ENCODE data around the gene C22orf31. TPM values are rescaled to one million over a fixed set of nuclear protein-coding genes. Genes with fewer than 3 reads are reported as not detected.

C22orf31 gene
- polyA plus RNA-seq, 3 donors, result not detected

DNA sequence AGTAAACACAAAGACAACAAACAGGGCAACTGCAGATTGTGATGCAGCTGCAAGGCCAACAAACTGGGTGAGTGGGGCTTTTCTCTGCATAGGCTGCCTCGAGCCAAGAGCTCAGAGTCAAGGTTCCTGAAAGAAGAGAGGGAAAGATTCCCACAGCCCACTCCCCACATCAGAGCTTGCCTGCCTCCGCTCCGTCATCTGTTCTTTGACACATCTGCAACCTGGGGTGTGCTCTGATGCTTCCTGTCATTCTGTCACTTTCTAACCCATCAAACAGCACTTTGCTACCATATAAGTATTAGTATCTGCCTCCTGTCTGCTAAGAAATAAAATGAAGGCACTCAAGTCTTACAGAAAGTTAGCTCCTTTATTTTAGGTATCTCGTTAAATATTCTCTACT is 46.9 kb downstream of the C22orf31 start:
- Mint-ChIP-seq H3K27me3 (ENCODE audit: low read depth in 3 of 3) (peaks cover 0 to 22% (median 8%) of the 10 kb centered on the region in 3 donors), H3K4me3 (no peak overlapping the region), H3K36me3 (no peaks in the 10 kb centered on the region), H3K4me1 (no peaks in the 10 kb centered on the region), H3K9me3 (peaks cover 0 to 5% (median 0%) of the 10 kb centered on the region in 7 donors), H3K27ac (no peak overlapping the region)
- no peak for DNase-seq
- Histone ChIP-seq H3K4me2 (replicated peaks; ENCODE audit: extremely low read depth, low read length, poor library complexity, severe bottlenecking) (no peak overlapping the region), H3K9me3 (replicated peaks in 1 of 2; ENCODE audit: control insufficient read depth in 1 of 2, insufficient read depth in 1 of 2, low read length in 2 of 2) (no peaks in the 10 kb centered on the region), H3K9ac (ENCODE audit: insufficient read depth, low read length, poor library complexity, severe bottlenecking) (no peak overlapping the region), H3K27me3 (ENCODE audit: control insufficient read depth in 2 of 2, insufficient read depth in 2 of 2, low read length in 2 of 2) (no peaks in the 10 kb centered on the region), H3K79me2 (ENCODE audit: insufficient read depth, low read length) (no peaks in the 10 kb centered on the region), H2AFZ (ENCODE audit: insufficient read depth, low read depth, low read length, poor library complexity, severe bottlenecking) (no peak overlapping the region), H3K4me1 (ENCODE audit: control insufficient read depth in 1 of 2, insufficient read depth in 2 of 2, low read length in 2 of 2) (no peaks in the 10 kb centered on the region), H4K20me1 (ENCODE audit: insufficient read depth, low read length) (no peaks in the 10 kb centered on the region), H3K27ac (ENCODE audit: low read depth in 1 of 2, low read length in 2 of 2) (no peak overlapping the region), H3K4me3 (replicated peaks in 1 of 3; ENCODE audit: low read depth in 2 of 3, low read length in 3 of 3) (no peak overlapping the region), H3K36me3 (replicated peaks in 1 of 2; ENCODE audit: control insufficient read depth in 1 of 2, insufficient read depth in 2 of 2, low read length in 2 of 2) (no peaks in the 10 kb centered on the region)
- TF ChIP-seq CTCF (IDR thresholded peaks at IDR 0.05), result no peak
- intact Hi-C loops (cut with micrococcal nuclease), result no loop called here
- WGBS (ENCODE audit: insufficient coverage), result 100% methylated on average over 1 of the region's 4 CpGs

GRCh38 chr22:29014293-29014692 is 47.3 kb downstream of the C22orf31 start:
- H3K36me3 ChIP-seq (replicated peaks in 1 of 2; ENCODE audit: control insufficient read depth in 1 of 2, insufficient read depth in 2 of 2, low read length in 2 of 2), result no peaks in the 10 kb centered on the region
- no peak overlapping the region for H3K27ac Mint-ChIP-seq

More at GRCh38 chr22:29014293-29014692, 47.3 kb downstream of the C22orf31 start:
- peaks cover 0 to 22% (median 6%) of the 10 kb centered on the region in 3 donors for H3K27me3 Mint-ChIP-seq (ENCODE audit: low read depth in 3 of 3)
- H3K4me3 ChIP-seq (replicated peaks in 1 of 3; ENCODE audit: low read depth in 2 of 3, low read length in 3 of 3), result no peak overlapping the region
- H3K4me3 Mint-ChIP-seq, result no peak overlapping the region
- no peaks in the 10 kb centered on the region for H3K9me3 ChIP-seq (replicated peaks in 1 of 2; ENCODE audit: control insufficient read depth in 1 of 2, insufficient read depth in 1 of 2, low read length in 2 of 2)
- no peaks in the 10 kb centered on the region for H3K36me3 Mint-ChIP-seq
- H3K79me2 ChIP-seq (ENCODE audit: insufficient read depth, low read length), result no peaks in the 10 kb centered on the region
- H2AFZ ChIP-seq (ENCODE audit: insufficient read depth, low read depth, low read length, poor library complexity, severe bottlenecking), result no peak overlapping the region
- H3K9me3 Mint-ChIP-seq, result peaks cover 0 to 5% (median 0%) of the 10 kb centered on the region in 7 donors
- 100% methylated on average over 3 of the region's 4 CpGs for WGBS (ENCODE audit: insufficient coverage)
- no peak for TF ChIP-seq CTCF (IDR thresholded peaks at IDR 0.05)
- H3K27me3 ChIP-seq (ENCODE audit: control insufficient read depth in 2 of 2, insufficient read depth in 2 of 2, low read length in 2 of 2), result no peaks in the 10 kb centered on the region
- no peaks in the 10 kb centered on the region for H4K20me1 ChIP-seq (ENCODE audit: insufficient read depth, low read length)
- intact Hi-C loops (cut with micrococcal nuclease), result no loop called here
- no peak overlapping the region for H3K4me2 ChIP-seq (replicated peaks; ENCODE audit: extremely low read depth, low read length, poor library complexity, severe bottlenecking)
- H3K27ac ChIP-seq (ENCODE audit: low read depth in 1 of 2, low read length in 2 of 2), result no peak overlapping the region
- H3K4me1 Mint-ChIP-seq, result no peaks in the 10 kb centered on the region
- no peaks in the 10 kb centered on the region for H3K4me1 ChIP-seq (ENCODE audit: control insufficient read depth in 1 of 2, insufficient read depth in 2 of 2, low read length in 2 of 2)
- H3K9ac ChIP-seq (ENCODE audit: insufficient read depth, low read length, poor library complexity, severe bottlenecking), result no peak overlapping the region
- DNase-seq, result no peak

All from CD14-positive monocyte (primary cell).